Neuron (in vitro differentiated cells): ENCODE results near the gene DPF1.

Experiments used
- H2AFZ ChIP-seq: one replicate; pipeline ENCODE4 v1.6.1; 2013; ENCODE audit warnings: low read depth, mild to moderate bottlenecking, inconsistent platforms, low read length, moderate library complexity
- H3K27me3 ChIP-seq: one replicate; pipeline ENCODE4 v1.6.1; 2013; ENCODE audit warnings: low read length; ENCODE audit not compliant: insufficient read depth
- H3K36me3 ChIP-seq: one replicate; pipeline ENCODE4 v1.6.1; 2013; ENCODE audit warnings: low read length; ENCODE audit not compliant: insufficient read depth
- H3K4me1 ChIP-seq: one replicate; pipeline ENCODE4 v1.6.1; 2013; ENCODE audit warnings: low read length; ENCODE audit not compliant: insufficient read depth
- H3K4me3 ChIP-seq: 2 replicates; pipeline ENCODE4 v1.5.1; 2013; ENCODE audit warnings: mild to moderate bottlenecking, low read length, moderate library complexity
- H3K9me3 ChIP-seq: one replicate; pipeline ENCODE4 v1.6.1; 2013; ENCODE audit warnings: low read length

DPF1 gene

DNA sequence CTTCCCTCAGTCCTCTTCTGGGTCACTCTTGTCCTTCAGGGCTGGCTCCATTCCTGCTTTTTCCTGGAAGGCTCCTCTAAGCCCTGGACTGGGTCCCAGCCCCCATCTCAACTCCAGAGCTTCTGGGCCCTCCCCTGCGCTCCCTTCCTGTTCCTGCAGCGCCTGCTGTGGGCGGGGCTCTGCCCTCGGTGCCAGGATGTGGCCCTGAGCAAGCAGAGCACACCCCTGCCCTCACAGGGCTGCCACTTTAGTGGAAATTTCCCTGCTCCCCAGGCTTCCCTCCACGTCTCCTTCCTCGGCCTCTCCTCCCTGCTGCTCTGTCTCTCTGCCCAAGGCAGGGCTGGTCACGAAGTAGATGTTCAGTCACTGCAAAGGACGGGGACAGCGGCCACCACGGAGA, 28.8 kb downstream of the DPF1 start:
- no peak overlapping the region for H2AFZ ChIP-seq
- H3K36me3 ChIP-seq: peaks cover 13% of the 10 kb centered on the region
- no peaks in the 10 kb centered on the region for H3K4me1 ChIP-seq
- no peak overlapping the region for H3K4me3 ChIP-seq
- no peaks in the 10 kb centered on the region for H3K27me3 ChIP-seq
- H3K9me3 ChIP-seq: no peaks in the 10 kb centered on the region

DNA sequence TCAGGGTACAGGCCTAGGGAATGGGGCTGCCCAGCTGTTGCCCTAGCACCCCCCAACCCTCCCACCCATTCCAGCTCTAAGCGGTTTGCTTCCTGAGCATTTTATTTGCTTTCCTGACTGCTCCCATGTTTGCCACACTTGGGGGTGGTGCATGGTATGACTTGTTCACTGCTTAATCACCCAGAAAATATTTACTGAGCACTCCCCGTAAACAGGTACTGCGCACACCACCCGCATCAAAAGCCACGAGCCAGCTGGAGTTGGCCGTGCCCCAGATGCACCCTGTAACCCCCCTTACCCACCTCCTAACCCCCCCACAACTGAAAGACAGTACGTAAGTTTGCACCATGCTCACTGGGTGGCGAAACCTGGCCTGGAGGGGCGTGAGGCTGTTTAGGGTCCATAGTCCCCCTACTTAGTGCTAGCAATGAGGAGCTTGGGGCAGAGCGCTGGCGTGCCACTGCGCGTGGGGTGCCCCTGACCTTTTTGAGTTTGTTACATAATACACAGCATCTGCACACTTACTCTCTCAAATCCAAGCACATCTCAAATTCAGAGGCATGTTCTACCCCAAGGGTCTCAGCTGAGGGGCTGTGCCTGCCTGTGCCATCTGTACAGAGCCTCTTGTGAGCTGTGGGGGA, 29.8 kb downstream of the DPF1 start:
- Histone ChIP-seq H3K9me3 (no peaks in the 10 kb centered on the region), H3K27me3 (no peaks in the 10 kb centered on the region), H3K36me3 (peaks cover 13% of the 10 kb centered on the region), H3K4me1 (no peaks in the 10 kb centered on the region), H3K4me3 (no peak overlapping the region), H2AFZ (no peak overlapping the region)

DNA sequence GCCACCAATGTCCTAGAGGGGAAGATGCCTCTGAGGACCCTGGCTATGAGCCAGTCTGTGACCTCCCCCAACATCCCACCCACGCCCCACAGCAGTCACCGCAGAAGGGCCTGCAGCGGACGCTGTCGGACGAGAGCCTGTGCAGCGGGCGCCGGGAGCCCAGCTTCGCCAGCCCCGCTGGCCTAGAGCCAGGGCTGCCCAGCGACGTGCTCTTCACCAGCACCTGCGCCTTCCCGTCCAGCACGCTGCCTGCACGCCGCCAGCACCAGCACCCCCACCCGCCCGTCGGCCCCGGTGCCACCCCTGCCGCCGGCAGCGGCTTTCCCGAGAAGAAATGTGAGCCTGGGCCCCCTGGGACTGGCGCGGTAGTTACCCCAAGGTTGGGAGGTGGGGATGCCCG, 30.6 kb downstream of the DPF1 start:
- no peak overlapping the region for H3K4me3 ChIP-seq
- H2AFZ ChIP-seq: no peak overlapping the region
- no peaks in the 10 kb centered on the region for H3K27me3 ChIP-seq
- H3K9me3 ChIP-seq: no peaks in the 10 kb centered on the region
- H3K36me3 ChIP-seq: peaks cover 7% of the 10 kb centered on the region
- H3K4me1 ChIP-seq: no peaks in the 10 kb centered on the region

GRCh38 chr19:38191747-38192146, 32.3 kb downstream of the DPF1 start:
- Histone ChIP-seq H3K36me3 (peaks cover 7% of the 10 kb centered on the region), H2AFZ (no peak overlapping the region)

GRCh38 chr19:38190793-38191192, 33.2 kb downstream of the DPF1 start:
- no peaks in the 10 kb centered on the region for H3K27me3 ChIP-seq
- no peaks in the 10 kb centered on the region for H3K9me3 ChIP-seq
- H3K4me3 ChIP-seq: no peak overlapping the region
- H3K4me1 ChIP-seq: no peaks in the 10 kb centered on the region
- H2AFZ ChIP-seq: no peak overlapping the region
- peaks cover 7% of the 10 kb centered on the region for H3K36me3 ChIP-seq

More at GRCh38 chr19:38191747-38192146, 32.3 kb downstream of the DPF1 start:
- Histone ChIP-seq H3K4me3 (no peak overlapping the region), H3K4me1 (no peaks in the 10 kb centered on the region), H3K27me3 (no peaks in the 10 kb centered on the region), H3K9me3 (no peaks in the 10 kb centered on the region)

DNA sequence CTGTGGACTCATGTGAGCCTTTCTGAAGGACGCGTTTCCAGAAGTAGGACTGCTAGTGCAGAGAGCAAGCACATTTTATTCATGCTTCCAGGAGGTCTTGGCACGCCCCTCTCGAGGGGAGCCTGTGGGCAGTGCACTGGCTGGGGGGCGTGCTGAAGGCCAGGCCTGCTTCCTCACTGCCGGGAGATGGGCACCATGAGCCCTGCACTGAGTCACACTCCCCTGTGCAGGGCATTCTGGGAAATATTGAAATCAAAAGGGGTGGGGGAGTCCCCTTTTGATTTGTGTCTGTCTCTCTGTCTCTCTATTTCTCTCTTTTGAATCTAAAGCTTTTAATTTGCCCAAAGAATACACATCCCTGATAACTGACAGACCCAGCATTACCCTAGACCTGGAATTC, 34.0 kb downstream of the DPF1 start:
- Histone ChIP-seq H3K4me1 (no peaks in the 10 kb centered on the region), H3K27me3 (no peaks in the 10 kb centered on the region), H3K4me3 (no peak overlapping the region), H2AFZ (no peak overlapping the region), H3K9me3 (no peaks in the 10 kb centered on the region), H3K36me3 (peaks cover 7% of the 10 kb centered on the region)

DNA sequence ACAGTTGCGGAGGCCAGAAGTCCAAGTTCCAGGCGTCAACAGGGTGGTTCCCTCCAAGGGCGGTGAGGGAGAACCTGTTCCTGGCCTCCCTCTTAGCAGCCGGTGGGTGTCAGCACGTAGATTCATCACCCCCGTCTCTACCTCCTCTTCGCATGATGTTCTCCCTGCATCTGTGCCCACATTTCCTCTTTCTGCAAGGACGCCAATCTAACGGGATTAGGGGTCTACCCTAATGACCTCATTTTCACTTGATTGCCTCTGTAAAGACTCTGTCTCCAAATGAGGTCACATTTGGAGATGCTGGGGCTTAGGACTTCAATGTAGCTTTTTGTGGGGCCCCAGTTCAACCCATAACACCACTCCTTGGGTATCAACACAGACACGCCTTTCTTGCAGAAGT, 38.5 kb downstream of the DPF1 start:
- H3K27me3 ChIP-seq: no peaks in the 10 kb centered on the region

GRCh38 chr19:38184815-38185214, 39.2 kb downstream of the DPF1 start:
- Histone ChIP-seq H2AFZ (no peak overlapping the region), H3K4me3 (no peak overlapping the region), H3K36me3 (peaks cover 13% of the 10 kb centered on the region), H3K9me3 (peaks cover 3% of the 10 kb centered on the region), H3K4me1 (no peaks in the 10 kb centered on the region), H3K27me3 (no peaks in the 10 kb centered on the region)

More for the DNA sequence above, 38.5 kb downstream of the DPF1 start:
- H3K4me3 ChIP-seq: no peak overlapping the region
- H3K9me3 ChIP-seq: peaks cover 3% of the 10 kb centered on the region
- H3K4me1 ChIP-seq: no peaks in the 10 kb centered on the region
- no peak overlapping the region for H2AFZ ChIP-seq
- H3K36me3 ChIP-seq: peaks cover 11% of the 10 kb centered on the region

DNA sequence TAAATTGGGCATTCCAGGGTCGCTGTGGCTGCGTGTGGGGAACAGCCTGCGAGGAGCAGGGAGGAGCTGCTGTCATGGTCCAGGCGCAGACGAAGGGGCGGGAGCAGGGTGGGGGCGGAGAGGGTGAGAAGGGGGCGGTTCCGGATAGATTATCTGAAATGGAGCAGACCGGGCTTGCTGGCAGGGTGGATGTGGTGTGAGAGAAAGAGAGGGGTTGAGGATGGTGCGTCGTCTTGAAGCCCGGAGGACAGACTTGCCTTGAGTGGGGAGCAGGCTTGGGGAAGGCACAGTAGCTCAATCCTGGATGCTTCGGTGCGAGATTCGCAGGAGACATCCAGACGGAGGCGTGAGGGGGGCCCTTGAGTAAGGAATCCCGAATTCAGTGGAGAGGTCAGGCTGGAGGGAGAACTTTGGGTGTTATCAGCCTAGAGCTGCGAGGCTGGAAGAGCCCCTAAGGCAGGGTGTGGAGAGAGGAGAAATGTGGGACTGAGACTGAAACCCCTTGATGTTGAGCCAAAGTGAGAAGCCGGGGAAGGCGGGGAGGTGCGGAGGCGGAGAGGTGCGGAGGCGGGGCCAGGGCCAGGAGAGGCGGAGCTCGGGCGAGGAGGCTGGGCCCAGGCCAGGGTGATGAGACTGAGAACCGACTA, 40.6 kb downstream of the DPF1 start:
- Histone ChIP-seq H2AFZ (no peak overlapping the region), H3K4me1 (no peaks in the 10 kb centered on the region), H3K27me3 (no peaks in the 10 kb centered on the region), H3K4me3 (no peak overlapping the region), H3K9me3 (peaks cover 3% of the 10 kb centered on the region), H3K36me3 (peaks cover 13% of the 10 kb centered on the region)

DNA sequence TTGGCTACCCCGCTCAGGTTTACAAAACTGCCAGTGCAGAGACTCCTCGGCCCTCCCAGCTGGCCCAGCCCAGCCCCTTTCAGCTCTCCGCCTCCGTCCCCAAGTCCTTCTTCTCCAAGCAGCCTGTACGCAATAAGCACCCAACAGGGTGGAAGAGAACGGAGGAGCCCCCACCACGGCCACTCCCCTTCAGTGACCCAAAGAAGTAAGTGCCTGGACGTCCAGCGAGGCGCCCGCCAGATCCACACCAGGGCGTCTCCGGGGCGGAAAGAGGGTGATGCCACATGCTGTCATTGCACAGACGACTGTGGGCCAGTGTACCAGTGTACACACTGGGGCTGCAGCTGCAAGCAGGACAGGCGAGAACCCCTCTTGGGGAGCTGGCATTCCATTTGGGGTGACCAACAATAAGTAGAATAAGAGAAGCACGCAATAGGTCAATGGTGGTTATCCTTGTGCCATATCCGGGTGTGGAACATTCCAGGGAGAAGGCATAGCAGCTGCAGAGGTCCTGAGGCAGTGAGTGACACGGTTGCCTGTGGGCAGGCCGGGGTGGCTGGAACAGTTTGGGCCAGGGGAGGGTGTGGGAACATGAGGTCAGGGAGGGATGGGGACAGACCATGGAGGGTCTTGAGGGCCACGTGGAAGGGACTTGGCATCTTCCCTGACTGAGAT, 41.3 kb downstream of the DPF1 start:
- no peak overlapping the region for H2AFZ ChIP-seq
- H3K9me3 ChIP-seq: peaks cover 3% of the 10 kb centered on the region
- peaks cover 13% of the 10 kb centered on the region for H3K36me3 ChIP-seq
- H3K4me3 ChIP-seq: no peak overlapping the region
- H3K27me3 ChIP-seq: no peaks in the 10 kb centered on the region
- no peaks in the 10 kb centered on the region for H3K4me1 ChIP-seq

- H3K4me1 ChIP-seq: no peaks in the 10 kb centered on the region
- no peaks in the 10 kb centered on the region for H3K27me3 ChIP-seq
- H3K36me3 ChIP-seq: peaks cover 13% of the 10 kb centered on the region
- no peak overlapping the region for H3K4me3 ChIP-seq
- no peak overlapping the region for H2AFZ ChIP-seq
- H3K9me3 ChIP-seq: peaks cover 3% of the 10 kb centered on the region
Measured at GRCh38 chr19:38180071-38180470, 44.0 kb downstream of the DPF1 start.

- peaks cover under 1% of the 10 kb centered on the region for H3K36me3 ChIP-seq
- no peaks in the 10 kb centered on the region for H3K27me3 ChIP-seq
- H2AFZ ChIP-seq: no peak overlapping the region
- H3K4me1 ChIP-seq: no peaks in the 10 kb centered on the region
- H3K9me3 ChIP-seq: no peaks in the 10 kb centered on the region
- H3K4me3 ChIP-seq: no peak overlapping the region
Measured at GRCh38 chr19:38175422-38175821, 48.6 kb downstream of the DPF1 start.

DNA sequence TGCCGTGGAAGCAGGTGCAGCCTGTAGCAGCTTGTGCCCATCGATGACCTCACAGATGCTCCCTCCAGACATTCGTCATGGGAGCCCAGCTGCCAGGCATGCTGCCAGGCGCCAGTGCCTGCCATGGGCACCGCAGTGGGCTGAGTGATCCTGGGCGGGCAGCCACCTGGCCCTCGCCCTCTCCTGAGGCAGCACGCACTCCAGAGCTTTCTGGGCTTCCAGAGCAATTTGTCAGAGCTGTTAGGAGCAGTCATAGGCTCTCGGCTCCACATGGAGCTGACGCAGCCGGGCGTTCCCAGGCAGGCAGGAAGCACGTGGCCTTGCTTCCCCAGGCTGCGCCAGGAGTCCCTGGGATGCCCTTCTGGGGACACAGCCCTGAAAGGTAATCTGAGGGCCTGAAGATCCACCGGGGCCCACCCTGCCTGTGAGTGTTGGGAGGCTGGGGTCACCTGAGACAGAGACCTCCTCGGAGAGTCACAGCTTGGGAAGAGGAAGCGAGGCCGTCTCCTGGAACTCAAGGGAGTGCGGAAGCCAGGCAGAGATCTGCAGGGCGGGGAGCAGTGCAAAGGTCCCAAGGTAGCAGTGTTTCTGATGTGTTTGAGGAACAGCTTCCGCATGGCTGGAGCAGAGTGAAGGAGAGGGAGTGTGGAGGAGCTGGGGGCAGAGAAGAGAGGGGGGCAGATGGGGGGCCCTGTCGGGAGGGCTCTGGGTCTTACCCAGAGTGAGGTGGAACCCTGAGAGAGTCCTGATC, 50.6 kb downstream of the DPF1 start:
- Histone ChIP-seq H3K4me3 (no peak overlapping the region), H2AFZ (no peak overlapping the region), H3K27me3 (no peaks in the 10 kb centered on the region), H3K4me1 (no peaks in the 10 kb centered on the region), H3K36me3 (no peaks in the 10 kb centered on the region), H3K9me3 (no peaks in the 10 kb centered on the region)
